ENCODE data around the gene PRSS38.
A peak's percentile ranks its signal among the peaks of the same experiment; 100 is the strongest.

The PRSS38 gene

DNA sequence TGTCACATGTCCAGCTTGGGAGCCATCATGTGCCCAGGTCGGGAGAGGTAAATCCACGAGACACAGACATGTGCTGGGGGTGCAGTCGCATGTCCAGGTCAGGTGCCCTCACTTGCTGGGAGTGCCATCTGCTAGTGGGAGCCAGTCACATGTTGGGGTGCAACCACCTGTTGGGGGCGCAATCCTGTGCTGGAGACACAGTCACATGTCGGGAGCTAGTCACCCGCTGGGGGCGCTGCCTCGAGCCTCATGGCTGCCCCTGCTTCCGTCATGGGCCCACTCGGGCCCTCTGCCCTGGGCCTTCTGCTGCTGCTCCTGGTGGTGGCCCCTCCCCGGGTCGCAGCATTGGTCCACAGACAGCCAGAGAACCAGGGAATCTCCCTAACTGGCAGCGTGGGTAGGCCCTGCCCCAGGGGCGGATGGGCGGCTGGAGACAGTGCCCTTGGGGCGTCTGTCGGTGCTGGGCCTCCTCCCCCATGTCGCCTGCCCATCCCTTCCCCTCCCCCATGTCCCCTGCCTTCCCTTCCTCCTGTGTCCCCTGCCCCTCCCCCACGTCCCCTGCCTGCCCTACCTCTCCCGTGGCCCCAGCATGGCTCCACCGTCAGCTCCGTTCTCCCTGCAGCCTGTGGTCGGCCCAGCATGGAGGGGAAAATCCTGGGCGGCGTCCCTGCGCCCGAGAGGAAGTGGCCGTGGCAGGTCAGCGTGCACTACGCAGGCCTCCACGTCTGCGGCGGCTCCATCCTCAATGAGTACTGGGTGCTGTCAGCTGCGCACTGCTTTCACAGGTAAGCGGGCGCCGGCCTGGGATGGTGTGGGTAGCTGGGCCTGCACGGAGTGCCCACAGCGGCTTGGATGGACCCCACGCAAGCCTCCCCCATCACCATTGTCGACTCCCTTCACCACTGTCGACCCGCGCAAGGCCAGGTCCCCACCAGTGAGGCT, at the start of gene PRSS38:
Gene PRSS38 (plus strand): TSS at position 208 of the 942 bp plus-strand sequence. CDS start 42 bp downstream, at position 250.
- no peak for DNase-seq (ENCODE audit: low read depth in 1 of 2, low spot score in 1 of 2)

DNA sequence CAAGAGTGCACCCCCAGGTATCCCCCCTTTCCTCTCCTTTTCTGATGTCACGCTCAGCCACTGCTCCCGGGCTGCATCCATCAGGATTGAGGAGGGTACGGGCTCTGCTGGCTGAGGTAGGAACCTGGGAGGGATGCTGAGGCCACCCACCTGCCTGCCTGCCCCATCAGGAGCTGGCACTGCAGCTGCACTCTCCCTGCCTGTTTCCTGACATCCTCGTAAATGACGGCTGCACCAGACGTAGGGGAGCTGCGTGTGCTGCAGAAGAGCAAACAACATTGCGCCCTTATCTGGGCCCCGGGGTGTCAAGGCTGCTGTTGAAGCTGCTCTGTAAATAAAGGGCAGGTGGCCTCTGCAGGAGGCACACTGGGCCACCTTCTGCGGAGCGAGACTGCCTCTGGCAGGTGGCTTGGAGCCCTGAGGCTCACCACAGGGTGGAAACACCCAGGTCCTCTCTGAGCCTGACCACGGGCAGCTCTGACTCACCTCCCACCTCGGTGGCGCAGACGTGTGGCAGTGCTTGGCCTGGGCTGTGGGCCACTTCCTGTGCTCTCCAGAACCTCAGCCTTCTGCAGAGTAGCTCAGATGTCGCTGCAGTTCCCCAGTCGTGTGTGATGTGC, 49.4 kb upstream of the PRSS38 start:
- DNase-seq (ENCODE audit: low read depth in 1 of 2, low spot score in 1 of 2), result peak in 1 of 2 donors; percentile 27

DNA sequence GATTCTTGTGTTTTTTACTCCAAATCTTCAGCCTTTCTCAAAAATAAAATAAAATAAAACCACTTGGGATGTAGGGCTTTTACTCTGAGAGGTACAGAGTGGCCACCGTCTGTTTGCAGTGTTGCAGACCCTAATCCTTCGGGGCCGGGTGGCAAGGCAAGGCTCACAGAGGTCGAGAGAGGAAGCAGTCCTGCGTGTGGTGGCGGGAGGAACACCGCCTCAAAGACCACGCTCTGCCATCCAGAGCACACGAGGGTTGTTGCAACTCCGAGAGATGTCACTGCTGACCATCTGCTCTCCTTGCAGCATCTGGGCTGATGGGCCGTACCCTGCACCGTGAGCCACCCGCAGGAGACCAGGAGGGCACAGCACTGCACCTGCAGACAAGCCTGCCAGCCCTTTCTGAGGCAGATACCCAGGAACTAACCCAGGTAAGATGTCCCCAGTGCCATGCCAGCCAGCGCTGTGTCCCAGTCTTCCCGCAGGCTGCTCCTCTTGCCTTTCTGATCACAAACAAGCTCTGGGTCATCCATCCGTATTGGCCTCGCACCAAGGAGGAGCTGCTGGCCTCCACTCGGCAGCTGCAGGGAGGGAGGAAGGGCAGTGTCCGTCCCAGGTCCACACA, 48.7 kb upstream of the PRSS38 start:
- DNase-seq (ENCODE audit: low read depth in 1 of 2, low spot score in 1 of 2), result no peak

DNA sequence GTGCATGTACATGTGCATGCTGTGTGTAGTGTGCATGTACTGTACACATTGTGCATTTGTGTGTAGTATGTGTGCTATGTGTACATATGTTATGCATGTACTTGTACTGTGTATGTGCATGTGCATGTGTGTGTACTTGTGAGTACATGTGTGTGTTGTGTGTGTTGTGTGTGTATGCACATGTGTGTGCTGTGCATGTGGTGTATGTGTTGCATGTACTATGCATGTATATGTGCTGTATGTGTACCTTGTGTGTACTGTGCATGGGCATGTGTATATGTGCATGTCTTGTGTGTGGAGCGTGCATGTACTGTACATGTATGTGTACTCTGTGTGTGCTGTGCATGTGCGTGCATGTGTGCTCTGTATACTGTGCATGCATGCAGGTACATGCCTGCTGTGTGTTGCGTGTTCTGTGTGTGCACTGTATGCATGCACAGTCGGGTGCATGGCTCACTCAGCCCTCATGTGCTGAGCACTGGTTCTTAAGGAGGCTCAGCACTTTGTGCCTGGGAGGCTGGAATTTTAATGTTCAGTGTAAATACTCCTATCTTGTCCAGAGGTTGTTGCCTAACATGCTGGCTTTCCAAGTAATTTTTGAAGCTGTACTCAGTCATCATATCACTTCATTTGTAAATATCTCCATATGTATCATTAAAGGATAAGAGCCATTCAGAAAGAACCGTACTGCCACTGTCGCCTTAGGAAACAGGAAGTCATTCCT, 47.9 kb upstream of the PRSS38 start:
- DNase-seq (ENCODE audit: low read depth in 1 of 2, low spot score in 1 of 2), result no peak

DNA sequence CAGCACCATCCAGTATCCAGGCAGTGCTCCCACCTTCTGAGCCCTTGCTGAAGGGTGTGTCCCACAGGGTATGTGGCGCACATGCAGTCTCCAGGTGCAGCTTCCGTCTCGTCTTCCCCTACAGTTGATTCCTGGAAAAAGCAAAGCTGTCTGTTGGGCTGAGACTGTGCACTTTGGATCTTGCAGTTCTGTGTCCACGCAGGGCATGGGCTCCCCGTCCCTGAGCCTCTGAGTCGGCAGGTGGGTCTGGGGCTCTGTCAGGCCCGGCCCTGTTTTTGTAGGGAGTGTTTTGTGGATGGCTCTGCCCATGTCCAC, 47.4 kb upstream of the PRSS38 start:
- DNase-seq (ENCODE audit: low read depth in 1 of 2, low spot score in 1 of 2), result no peak

DNA sequence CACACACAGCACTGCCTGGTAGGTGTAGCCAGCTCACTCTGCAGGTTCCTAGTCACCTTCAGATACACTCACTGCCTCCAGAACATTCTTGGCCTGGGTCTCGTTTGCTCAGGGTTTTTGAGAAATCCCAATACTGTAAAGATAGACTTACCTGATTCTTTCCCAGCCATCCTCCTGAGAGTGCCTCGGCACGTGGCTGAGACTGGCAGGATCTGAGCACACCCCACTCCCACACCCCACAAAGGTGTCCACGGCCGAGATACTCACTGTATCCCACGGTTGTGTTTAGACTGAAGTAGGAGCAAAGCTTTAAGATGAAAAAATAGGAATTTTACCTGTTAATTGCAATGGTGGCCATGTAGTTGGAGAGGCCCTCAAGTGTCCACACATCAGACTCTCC, 46.8 kb upstream of the PRSS38 start:
- DNase-seq (ENCODE audit: low read depth in 1 of 2, low spot score in 1 of 2), result no peak

DNA sequence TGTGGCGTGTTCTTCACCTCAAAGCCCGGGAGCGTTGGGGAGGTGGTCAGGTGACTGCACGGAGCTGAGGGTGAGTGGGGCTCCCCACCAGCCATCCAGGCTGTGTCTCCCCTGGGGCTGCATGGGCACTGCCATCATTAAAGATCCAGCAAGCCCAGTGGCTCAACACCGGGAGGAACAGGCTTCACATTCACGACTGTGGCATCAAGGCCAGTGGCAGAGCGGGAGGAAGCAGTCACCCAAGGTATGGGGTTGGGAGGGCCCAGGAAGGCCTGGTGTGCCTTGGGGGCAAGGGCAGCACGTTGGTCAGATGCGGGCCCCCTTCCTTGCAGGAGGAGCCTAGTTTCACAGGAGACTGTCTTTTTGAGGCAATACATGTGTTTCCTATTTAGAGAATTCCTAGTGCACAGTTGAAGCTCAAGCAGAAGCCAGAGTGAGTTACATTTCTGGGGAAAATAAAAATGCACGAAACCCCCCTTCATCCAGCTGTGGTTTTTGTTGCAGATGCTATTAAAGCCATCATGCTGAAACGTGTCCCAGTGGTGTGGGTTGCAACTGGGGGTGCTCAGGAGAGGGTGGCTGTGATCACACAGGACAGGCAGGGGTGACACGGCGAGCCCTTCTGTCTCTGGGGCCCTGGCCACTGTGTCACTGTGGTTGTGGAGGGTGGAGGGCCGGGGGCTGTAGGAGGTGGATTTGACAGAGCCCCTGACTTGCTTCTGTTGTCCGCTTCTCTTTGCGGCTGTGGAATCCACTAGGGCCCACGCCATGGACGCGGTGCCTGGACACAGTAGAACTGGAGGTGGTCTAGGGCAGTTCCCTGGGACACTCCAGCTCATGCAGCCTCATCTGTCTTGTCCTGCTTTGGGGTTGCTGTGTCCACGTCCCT, 46.2 kb upstream of the PRSS38 start:
- no peak for DNase-seq (ENCODE audit: low read depth in 1 of 2, low spot score in 1 of 2)

DNA sequence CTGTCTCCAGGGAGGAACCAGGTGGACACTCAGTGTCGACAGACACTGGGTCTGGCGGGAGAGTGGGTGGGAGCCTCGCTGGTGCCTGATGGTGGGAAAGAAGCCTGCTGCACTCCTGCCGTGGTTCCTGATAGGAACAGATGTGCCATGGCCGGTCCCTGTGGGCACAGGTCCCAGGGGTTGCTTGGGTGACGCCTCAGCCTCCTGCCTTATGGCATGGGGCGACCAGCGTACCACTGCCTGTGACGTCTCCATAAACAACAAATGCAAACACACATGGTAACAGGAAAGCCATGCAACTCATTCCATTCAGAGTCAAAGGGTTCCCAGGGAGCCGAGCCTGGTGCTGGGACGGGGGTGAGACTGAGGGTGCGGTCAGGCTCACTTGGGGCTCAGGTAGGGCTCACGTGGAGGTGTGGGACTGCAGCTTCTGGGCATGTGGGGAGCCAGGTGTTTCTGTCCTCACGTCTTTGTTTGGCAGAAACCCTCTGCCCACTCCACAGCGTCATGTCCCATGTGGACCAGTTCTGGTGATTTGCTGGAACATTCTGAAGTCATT, 45.5 kb upstream of the PRSS38 start:
- no peak for DNase-seq (ENCODE audit: low read depth in 1 of 2, low spot score in 1 of 2)

DNA sequence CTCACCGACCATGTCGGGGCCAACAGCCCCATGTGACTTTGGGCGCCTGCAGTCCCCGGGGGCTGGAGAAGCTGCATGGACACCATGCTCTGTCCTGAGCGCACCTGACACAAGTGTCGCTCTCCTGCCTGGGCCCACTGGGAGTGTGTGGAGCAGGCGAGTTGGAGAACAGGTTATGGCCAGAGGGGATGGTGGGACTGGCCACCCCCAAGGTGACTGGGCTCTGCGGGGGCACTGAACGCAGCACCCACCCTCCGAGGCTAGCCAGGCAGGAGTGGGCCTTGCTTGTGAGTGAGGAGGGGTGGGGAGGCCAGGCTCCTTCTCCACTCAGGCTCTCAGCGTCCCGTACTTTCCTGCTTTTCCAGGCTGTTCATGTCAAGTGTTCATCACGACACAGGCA, 44.7 kb upstream of the PRSS38 start:
- DNase-seq (ENCODE audit: low read depth in 1 of 2, low spot score in 1 of 2), result no peak

DNA sequence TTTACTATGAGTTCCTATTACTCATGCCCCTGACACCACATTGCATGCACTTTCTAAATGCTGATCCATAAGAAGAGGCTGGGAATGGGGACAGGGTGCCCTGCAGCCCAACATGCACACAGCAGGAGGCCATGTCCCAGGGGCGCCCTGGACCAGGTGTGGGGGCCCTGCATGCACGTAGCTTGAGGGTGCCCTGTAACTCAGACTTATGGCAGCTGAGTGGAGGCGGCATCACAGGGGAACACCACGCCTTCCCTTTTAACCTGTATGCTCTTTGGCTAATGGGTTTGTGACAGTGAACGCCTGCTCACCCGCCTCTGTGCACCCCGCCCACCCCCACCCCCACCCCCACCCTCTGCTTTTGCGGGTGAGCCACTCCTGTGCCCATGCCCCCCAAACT, 44.1 kb upstream of the PRSS38 start:
- DNase-seq (ENCODE audit: low read depth in 1 of 2, low spot score in 1 of 2), result no peak

DNA sequence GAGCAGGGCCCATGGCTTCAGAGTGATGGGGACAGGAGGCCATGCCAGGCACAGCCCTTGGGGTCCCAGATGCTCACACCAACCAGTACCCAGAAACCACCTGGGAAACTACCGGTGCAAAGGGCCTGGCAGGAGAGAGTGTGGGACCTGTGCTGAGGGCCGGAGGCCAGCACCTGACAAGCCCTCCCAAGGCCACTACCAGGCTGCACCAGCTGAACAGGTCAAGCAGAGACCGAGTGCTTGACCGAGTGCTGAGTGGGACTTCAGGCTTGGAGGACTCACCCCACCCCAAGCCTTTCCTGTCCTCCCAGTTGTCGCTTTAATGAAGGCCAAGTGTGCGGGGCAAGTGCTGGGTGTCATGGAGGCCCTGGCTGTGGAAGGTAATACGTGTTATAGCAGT, 43.7 kb upstream of the PRSS38 start:
- DNase-seq (ENCODE audit: low read depth in 1 of 2, low spot score in 1 of 2), result no peak

DNA sequence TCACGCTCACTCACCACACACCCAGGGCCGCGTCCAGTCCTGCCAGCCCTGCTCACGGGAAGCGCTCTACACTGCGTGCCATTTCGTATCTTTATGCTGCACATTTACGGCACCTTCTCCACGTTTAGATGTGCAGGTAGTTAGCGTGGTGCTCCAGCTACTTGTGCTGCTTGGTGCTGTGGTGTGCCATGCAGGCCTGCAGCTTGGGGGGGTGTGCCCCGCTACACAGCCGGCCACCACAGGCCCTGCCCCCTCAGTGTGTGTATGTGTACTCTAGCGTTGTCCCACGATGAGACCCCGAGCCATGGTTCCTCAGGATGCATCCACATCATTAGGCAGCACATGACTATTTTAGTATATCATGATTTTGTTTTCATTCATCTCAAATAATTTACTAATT, 41.9 kb upstream of the PRSS38 start:
- no peak for DNase-seq (ENCODE audit: low read depth in 1 of 2, low spot score in 1 of 2)

DNA sequence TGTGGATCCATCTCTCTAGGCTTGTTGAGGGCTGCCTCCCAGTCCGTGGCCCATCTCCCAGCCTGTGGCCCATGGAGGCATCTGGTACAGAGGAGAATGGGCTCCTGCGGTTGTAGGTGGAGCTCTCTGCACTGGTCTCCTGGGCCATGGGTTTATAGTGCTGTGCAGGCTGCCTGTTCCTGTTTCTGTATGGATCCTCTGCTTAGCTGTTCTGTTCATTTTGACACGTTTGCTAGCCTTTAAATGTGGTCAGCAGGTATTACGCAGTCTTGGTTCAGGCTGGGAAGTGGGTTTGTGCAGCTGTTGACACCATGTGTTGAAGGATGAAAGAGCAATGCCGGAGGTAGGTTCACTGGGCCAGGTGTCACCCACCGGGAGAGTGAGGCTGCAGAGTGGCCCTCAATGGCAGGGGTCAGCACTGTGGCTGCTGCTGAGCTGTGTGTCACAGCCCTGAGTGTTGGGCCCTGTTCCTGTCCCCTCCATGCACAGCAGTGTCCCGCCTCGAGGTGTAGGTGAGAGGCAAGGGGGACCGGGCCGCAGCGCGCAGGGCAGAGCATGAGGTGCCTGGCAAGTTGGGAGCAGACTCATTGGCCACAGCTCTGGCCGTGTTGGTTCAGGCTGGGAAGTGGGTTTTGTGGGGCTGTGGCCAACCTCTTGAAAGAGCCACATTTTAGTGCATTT, 41.3 kb upstream of the PRSS38 start:
- DNase-seq (ENCODE audit: low read depth in 1 of 2, low spot score in 1 of 2), result no peak

DNA sequence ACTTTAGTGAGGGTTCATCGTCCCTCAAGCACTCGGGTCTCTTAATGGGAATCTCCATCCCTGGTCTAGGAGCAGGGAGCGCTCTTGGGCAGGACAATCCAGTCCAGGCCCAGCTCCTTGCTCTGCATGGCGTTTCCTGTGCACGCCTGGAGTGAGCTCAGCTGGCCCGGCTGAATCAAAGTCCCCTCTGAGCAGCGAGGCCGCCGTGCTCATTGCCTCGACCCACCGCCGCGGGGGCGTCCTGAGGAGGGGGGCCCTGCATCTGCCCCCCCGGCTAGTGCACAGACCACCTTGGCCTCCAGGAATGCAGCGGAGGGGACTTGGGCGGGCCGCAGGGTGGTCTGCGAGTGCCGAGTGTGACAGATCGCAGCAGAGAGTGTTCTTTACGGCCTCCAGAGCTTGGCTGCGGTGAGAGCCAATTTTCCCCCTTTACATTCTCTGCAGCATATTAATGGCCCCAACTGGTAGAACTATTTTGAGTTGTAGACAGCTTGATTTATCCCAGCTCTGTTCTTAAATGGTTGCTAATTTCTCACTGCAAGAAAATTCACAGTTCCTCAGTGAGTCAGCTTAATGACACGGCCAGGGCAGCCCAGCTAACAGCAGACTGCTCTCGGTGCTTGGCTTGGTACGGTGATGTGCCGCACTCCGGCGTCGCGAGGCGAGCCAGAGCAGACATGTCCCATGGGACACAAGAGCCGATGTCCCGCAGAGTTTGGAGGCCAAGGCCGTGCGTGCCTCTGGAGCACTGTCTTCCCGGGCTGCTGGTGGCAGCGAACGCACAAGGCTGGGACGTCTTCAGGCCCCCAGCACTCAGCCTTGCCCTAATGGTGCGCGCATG, 40.4 kb upstream of the PRSS38 start:
- no peak for DNase-seq (ENCODE audit: low read depth in 1 of 2, low spot score in 1 of 2)

DNA sequence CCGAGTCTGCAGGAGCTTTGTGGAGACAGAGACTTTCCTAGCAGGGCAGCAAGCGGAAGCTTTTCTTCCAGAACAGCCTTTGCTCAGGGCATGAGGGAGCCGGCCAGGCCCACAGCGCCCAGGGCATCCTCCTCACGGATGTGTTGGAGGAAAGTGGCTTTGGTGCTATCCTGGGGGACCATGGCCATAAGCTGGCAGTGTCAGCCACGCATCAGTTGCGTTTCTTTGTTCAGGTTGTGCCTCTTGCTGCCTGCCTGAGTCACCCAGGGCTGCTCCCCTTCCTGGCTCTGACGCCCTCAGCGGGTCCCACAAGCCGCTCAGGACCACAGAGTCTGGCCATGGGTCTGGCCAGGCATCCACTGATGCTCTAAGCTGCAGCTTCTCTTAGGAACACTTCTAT, 39.6 kb upstream of the PRSS38 start:
- no peak for DNase-seq (ENCODE audit: low read depth in 1 of 2, low spot score in 1 of 2)

DNA sequence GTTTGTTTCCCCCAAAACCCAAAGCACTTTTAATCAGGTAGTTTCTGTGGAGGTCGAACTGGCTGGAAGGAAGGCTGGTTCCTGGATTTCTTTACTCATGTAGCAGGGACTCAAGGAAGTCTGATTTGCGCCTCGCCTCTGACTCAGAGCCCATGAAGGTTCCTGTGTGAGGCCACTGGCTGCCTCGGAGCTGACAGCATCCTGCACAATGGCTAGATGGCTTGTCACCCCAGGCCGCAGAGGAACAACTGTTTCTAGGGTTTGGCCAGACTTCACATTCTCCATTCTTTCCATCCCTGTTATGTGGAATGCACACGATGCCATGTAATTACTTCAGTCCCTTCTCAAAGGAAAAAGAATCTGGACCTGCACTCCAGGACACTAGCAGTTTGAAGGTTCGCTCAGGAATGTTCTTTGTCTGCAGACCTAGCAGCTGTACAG, 39.1 kb upstream of the PRSS38 start:
- no peak for DNase-seq (ENCODE audit: low read depth in 1 of 2, low spot score in 1 of 2)

DNA sequence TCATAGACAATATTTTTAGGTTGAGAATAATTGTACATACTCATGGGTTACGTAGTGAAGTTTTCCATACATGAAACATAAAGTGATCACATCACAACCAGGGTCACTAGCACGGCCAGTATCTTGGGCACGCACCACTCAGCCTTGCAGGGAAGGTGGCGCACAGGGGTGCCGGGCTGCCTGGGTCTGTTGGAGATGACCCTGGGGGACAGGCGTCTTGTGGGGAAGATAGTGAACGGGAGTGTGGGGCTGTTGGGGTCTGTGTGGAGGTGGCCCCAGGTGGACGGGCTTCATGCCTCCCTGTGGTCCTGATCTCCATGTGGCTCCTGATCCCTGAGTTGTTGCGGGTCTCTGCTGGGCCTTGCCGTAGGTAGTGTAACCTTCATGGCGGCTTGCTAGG, 38.3 kb upstream of the PRSS38 start:
- DNase-seq (ENCODE audit: low read depth in 1 of 2, low spot score in 1 of 2), result no peak

DNA sequence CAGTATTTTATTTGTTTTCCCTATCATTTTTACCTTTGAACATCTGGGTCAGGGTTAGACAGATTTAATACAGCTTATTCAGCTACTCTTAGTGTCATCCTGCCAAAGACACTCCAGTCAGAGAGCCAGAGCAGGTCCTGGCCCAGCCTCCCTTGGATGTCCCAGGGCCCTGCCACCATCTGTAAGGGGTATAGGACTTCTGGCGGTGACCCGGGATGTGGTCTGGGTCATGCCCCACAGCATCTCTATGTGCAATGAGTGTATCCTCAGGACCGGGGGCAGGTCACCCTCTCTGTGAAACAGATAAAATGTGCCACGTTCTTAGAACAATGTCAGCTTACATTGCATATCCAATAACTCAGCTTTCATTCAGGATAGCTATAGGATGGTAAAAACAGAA, 37.8 kb upstream of the PRSS38 start:
- DNase-seq (ENCODE audit: low read depth in 1 of 2, low spot score in 1 of 2), result no peak

DNA sequence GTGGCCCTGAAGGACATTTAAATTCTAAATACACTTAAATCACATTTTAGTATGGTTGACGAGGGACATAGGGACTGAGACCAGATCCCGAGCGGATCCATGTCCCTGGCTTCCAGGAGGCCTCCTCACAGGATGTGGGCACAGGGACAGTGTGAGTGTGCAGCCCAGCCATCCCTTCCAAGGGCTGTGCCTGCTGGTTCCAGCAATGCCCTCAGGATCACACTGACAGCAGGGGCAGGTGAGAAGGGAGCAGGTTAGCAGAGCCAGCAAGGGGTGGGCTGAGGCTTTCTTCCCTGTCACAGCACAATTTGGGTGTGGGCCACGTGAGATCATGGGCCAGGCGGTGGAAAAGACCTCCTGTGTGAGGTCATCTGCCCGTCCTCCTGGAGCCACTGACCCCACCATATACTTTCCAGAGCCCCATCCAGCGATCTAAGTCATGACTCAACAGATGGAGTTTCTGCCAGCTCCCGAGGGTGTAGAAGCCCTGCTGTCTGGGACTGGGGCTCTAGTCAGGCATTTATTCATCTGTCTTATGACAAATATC, 37.0 kb upstream of the PRSS38 start:
- no peak for DNase-seq (ENCODE audit: low read depth in 1 of 2, low spot score in 1 of 2)

All from activated CD4-positive, alpha-beta T cell treated with anti-CD3 and anti-CD28 coated beads, Interleukin-2, amount 50 U/mL, for 24 hours (primary cell).